KMS-11 (cell line): ENCODE measurements around the gene CDK6.

Source experiments
- H2AFZ ChIP-seq: fragments of 200-600 bp; sonication (generic); 2 replicates; pipeline ENCODE4 v1.6.1; 2016; ENCODE audit warnings: antibody characterized with exemption, mixed run types, low read depth
- H3K27ac ChIP-seq: fragments of 200-600 bp; sonication (generic); 2 replicates; pipeline ENCODE4 v1.6.1; 2016; ENCODE audit warnings: mild to moderate bottlenecking, mixed run types
- H3K27me3 ChIP-seq: fragments of 200-600 bp; sonication (generic); 2 replicates; pipeline ENCODE4 v1.6.1; 2017; ENCODE audit warnings: mild to moderate bottlenecking, low read depth, mixed run types, moderate library complexity; ENCODE audit not compliant: insufficient read depth
- H3K36me3 ChIP-seq: fragments of 200-600 bp; sonication (generic); 2 replicates; pipeline ENCODE4 v1.6.1; 2017; ENCODE audit warnings: mild to moderate bottlenecking, mixed run types; ENCODE audit not compliant: insufficient read depth
- H3K4me1 ChIP-seq: fragments of 200-600 bp; sonication (generic); 2 replicates; pipeline ENCODE4 v1.6.1; 2016; ENCODE audit warnings: mild to moderate bottlenecking, low read depth, mixed run types; ENCODE audit not compliant: poor library complexity, severe bottlenecking
- H3K4me2 ChIP-seq: fragments of 200-600 bp; sonication (generic); 2 replicates; pipeline ENCODE4 v1.7.0; 2016; ENCODE audit warnings: mild to moderate bottlenecking, mixed run types
- H3K4me3 ChIP-seq: fragments of 200-600 bp; sonication (generic); IDR thresholded peaks from 2 replicates; pipeline ENCODE4 v1.6.1; 2017; ENCODE audit warnings: low read depth, low read length, mixed read lengths; ENCODE audit not compliant: insufficient read depth
- H3K79me2 ChIP-seq: fragments of 200-600 bp; sonication (generic); 2 replicates; pipeline ENCODE4 v1.6.1; 2016; ENCODE audit warnings: low read depth, mixed run types; ENCODE audit not compliant: insufficient read depth
- H3K9ac ChIP-seq: fragments of 200-600 bp; sonication (generic); 2 replicates; pipeline ENCODE4 v1.6.1; 2016; ENCODE audit warnings: mild to moderate bottlenecking, mixed run types
- H4K20me1 ChIP-seq: fragments of 200-600 bp; sonication (generic); 2 replicates; pipeline ENCODE4 v1.6.1; 2016; ENCODE audit warnings: mild to moderate bottlenecking, mixed run types; ENCODE audit not compliant: insufficient read depth
- TF ChIP-seq, protein P1 (sequence below): fragments of 200-600 bp; sonication (generic); conservative IDR thresholded peaks from 2 replicates; pipeline ENCODE4 v1.6.1; 2017; ENCODE audit warnings: low read depth, mild to moderate bottlenecking, antibody characterized with exemption, low read length, moderate library complexity, mixed read lengths

The CDK6 gene

DNA sequence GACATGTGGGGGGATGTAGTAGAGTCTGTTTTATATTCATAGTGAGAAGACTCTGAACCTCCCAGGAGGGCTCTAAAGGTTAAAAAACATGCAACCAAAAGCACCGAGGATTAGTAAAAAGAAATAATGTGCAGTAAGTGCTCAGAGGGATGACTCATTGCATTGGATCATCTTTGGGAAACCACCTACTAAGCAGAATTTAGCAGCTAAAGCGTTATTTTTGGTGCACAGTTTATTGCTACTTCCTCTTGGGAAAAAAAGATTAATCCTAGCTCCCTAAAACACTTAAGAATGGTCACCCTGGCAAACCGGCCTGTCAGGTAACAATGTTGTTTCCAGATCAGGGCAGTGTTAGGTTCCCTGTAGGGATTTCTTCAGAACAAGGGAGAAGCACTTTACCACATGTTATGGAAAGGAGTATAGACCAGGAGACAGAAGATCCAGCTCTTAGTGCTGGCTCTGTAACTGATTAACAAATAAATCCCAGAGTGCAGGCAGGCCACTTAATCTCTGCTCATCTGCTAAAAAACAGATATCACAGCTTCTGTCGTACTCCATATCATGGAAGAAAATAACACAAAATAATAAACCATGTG, 201.4 kb downstream of the CDK6 start:
- no peaks in the 10 kb centered on the region for H3K27me3 ChIP-seq
- H4K20me1 ChIP-seq = no peaks in the 10 kb centered on the region
- no peak overlapping the region for H3K4me3 ChIP-seq
- H3K4me1 ChIP-seq = peaks cover 65% of the 10 kb centered on the region
- peak overlapping the region; percentile 55 for H3K27ac ChIP-seq
- peak overlapping the region; percentile 62 for H3K4me2 ChIP-seq
- TF ChIP-seq, protein P1, sequence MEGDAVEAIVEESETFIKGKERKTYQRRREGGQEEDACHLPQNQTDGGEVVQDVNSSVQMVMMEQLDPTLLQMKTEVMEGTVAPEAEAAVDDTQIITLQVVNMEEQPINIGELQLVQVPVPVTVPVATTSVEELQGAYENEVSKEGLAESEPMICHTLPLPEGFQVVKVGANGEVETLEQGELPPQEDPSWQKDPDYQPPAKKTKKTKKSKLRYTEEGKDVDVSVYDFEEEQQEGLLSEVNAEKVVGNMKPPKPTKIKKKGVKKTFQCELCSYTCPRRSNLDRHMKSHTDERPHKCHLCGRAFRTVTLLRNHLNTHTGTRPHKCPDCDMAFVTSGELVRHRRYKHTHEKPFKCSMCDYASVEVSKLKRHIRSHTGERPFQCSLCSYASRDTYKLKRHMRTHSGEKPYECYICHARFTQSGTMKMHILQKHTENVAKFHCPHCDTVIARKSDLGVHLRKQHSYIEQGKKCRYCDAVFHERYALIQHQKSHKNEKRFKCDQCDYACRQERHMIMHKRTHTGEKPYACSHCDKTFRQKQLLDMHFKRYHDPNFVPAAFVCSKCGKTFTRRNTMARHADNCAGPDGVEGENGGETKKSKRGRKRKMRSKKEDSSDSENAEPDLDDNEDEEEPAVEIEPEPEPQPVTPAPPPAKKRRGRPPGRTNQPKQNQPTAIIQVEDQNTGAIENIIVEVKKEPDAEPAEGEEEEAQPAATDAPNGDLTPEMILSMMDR = no peak
- no peak overlapping the region for H2AFZ ChIP-seq
- 0 out of 2 replicates have a peak, but pooled peaks cover 4% of the 10 kb centered on the region for H3K36me3 ChIP-seq
- peak overlapping the region; percentile 10; the same call in 1 of the 2 replicates for H3K9ac ChIP-seq
- H3K79me2 ChIP-seq = peaks cover 77% of the 10 kb centered on the region; the same call in 1 of the 2 replicates

DNA sequence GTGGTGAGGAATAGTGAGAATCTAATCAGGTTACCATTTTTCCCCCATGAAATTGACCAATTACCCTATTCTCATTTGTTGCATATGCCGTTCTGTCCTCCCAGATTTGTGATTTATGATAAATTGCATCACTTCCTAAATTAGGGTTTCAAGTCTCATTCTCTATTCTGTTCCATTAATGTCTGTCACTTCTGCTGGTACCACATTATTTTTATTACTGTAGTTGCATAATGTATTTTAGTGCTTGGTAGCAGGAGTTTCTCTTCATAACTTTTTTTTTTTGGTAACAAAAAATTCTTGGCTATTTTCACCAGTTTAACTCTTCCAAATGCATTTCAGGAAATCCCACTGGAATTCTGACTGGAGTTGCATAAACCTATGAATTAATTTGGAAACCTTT, 202.2 kb downstream of the CDK6 start:
- H4K20me1 ChIP-seq = no peaks in the 10 kb centered on the region
- H3K4me3 ChIP-seq = no peak overlapping the region
- no peak overlapping the region for H3K9ac ChIP-seq
- H3K4me1 ChIP-seq = peaks cover 65% of the 10 kb centered on the region
- peaks cover 76% of the 10 kb centered on the region for H3K79me2 ChIP-seq
- H3K27me3 ChIP-seq = no peaks in the 10 kb centered on the region
- H3K27ac ChIP-seq = peak overlapping the region; percentile 55; the same call in 1 of the 2 replicates
- H3K4me2 ChIP-seq = peak overlapping the region; percentile 62
- H3K36me3 ChIP-seq = 0 out of 2 replicates have a peak, but pooled peaks cover 4% of the 10 kb centered on the region
- H2AFZ ChIP-seq = no peak overlapping the region
- TF ChIP-seq, protein P1 = no peak

GRCh38 chr7:92633211-92633906, 203.0 kb downstream of the CDK6 start:
- TF ChIP-seq, protein P1 = no peak
- Histone ChIP-seq H3K27ac (peak overlapping the region; percentile 55; the same call in 1 of the 2 replicates), H3K79me2 (peaks cover 85% of the 10 kb centered on the region), H3K27me3 (no peaks in the 10 kb centered on the region), H3K9ac (no peak overlapping the region), H4K20me1 (no peaks in the 10 kb centered on the region), H3K4me2 (peak overlapping the region; percentile 62), H3K4me3 (no peak overlapping the region), H3K36me3 (0 out of 2 replicates have a peak, but pooled peaks cover 8% of the 10 kb centered on the region), H2AFZ (no peak overlapping the region), H3K4me1 (peaks cover 61% of the 10 kb centered on the region)

- TF ChIP-seq, protein P1 = no peak
- 0 out of 2 replicates have a peak, but pooled peaks cover 8% of the 10 kb centered on the region for H3K36me3 ChIP-seq
- no peaks in the 10 kb centered on the region for H4K20me1 ChIP-seq
- peak overlapping the region; percentile 55; the same call in 1 of the 2 replicates for H3K27ac ChIP-seq
- no peak overlapping the region for H2AFZ ChIP-seq
- H3K9ac ChIP-seq = no peak overlapping the region
- no peaks in the 10 kb centered on the region for H3K27me3 ChIP-seq
- no peak overlapping the region for H3K4me3 ChIP-seq
- 0 out of 2 replicates have a peak overlapping the region, but pooled peaks have one; percentile 62 for H3K4me2 ChIP-seq
- H3K4me1 ChIP-seq = peaks cover 58% of the 10 kb centered on the region
- H3K79me2 ChIP-seq = peaks cover 86% of the 10 kb centered on the region
Observed at GRCh38 chr7:92632791-92633190, 203.6 kb downstream of the CDK6 start.
